Liver (tissue), 3 donors: ENCODE measurements around the gene STAP2.

Experiments
- JUND ChIP-seq, 2 donors: IDR thresholded peaks; 2 replicates each; pipeline ENCODE4 v1.6.1; 2016; ENCODE audit warnings: antibody characterized with exemption in 2 of 2
- RAD21 ChIP-seq, 2 donors: IDR thresholded peaks; 2 replicates each; pipeline ENCODE4 v1.6.1; 2016; ENCODE audit warnings: antibody characterized with exemption in 2 of 2, mild to moderate bottlenecking in 2 of 2
- TF ChIP-seq, protein P1 (sequence below): IDR thresholded peaks from 2 replicates; pipeline ENCODE4 v1.6.1; 2016; ENCODE audit warnings: antibody characterized with exemption
- TF ChIP-seq, protein P2 (sequence below): fragments of 150-350 bp; IDR thresholded peaks from 2 replicates; pipeline ENCODE4 v1.5.1; 2017; ENCODE audit warnings: improper control_type of control experiment, low read depth, low read length; ENCODE audit not compliant: missing input control
- TF ChIP-seq, protein P3 (sequence below): IDR thresholded peaks from 2 replicates; pipeline ENCODE4 v1.6.1; 2016; ENCODE audit warnings: antibody characterized with exemption
- donor health status: healthy.
- donor health status: healthy.

DNA sequence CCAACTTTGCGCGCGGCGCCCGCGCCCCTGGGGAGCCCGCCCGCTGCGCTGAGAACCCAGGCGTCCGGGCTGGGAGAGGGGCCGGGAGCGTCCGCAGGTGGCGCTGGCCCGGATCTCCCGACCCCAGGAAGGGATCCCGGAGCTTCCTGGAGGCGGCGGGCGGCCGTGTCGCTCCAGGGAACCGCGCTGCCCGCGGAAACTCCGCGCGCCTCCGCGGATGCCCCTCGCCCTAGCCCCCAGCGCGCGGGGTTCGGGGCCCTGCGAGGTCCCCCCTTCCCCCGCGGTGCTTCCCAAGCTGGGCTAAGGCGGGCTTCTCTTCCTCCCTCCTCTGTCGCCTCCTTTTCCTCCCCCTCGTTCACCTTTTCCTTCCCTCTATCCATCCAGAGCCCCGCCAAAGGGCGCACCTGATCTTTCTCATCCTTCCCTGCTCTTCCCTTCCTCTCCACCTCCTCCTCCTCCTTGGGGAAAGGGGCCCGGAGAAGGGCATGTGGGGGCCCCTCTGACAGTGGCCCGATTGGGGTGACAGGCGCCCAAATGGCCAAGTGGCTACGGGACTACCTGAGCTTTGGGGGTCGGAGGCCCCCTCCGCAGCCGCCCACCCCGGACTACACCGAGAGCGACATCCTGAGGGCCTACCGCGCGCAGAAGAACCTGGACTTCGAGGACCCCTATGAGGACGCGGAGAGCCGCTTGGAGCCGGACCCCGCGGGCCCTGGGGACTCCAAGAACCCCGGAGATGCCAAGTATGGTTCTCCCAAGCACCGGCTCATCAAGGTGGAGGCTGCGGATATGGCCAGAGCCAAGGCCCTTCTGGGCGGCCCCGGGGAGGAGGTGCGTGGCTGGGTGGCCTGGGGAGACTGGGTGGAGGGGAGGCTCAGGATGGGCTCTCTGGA, 58.9 kb downstream of the STAP2 start:
- TF ChIP-seq, protein P1, sequence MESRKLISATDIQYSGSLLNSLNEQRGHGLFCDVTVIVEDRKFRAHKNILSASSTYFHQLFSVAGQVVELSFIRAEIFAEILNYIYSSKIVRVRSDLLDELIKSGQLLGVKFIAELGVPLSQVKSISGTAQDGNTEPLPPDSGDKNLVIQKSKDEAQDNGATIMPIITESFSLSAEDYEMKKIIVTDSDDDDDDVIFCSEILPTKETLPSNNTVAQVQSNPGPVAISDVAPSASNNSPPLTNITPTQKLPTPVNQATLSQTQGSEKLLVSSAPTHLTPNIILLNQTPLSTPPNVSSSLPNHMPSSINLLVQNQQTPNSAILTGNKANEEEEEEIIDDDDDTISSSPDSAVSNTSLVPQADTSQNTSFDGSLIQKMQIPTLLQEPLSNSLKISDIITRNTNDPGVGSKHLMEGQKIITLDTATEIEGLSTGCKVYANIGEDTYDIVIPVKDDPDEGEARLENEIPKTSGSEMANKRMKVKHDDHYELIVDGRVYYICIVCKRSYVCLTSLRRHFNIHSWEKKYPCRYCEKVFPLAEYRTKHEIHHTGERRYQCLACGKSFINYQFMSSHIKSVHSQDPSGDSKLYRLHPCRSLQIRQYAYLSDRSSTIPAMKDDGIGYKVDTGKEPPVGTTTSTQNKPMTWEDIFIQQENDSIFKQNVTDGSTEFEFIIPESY = no peak
- TF ChIP-seq, protein P2, sequence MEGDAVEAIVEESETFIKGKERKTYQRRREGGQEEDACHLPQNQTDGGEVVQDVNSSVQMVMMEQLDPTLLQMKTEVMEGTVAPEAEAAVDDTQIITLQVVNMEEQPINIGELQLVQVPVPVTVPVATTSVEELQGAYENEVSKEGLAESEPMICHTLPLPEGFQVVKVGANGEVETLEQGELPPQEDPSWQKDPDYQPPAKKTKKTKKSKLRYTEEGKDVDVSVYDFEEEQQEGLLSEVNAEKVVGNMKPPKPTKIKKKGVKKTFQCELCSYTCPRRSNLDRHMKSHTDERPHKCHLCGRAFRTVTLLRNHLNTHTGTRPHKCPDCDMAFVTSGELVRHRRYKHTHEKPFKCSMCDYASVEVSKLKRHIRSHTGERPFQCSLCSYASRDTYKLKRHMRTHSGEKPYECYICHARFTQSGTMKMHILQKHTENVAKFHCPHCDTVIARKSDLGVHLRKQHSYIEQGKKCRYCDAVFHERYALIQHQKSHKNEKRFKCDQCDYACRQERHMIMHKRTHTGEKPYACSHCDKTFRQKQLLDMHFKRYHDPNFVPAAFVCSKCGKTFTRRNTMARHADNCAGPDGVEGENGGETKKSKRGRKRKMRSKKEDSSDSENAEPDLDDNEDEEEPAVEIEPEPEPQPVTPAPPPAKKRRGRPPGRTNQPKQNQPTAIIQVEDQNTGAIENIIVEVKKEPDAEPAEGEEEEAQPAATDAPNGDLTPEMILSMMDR = no peak
- TF ChIP-seq RAD21 (IDR thresholded peaks at IDR 0.05) (no peak), JUND (IDR thresholded peaks at IDR 0.05) (no peak)
- TF ChIP-seq, protein P3, sequence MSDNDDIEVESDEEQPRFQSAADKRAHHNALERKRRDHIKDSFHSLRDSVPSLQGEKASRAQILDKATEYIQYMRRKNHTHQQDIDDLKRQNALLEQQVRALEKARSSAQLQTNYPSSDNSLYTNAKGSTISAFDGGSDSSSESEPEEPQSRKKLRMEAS = no peak
